HFFc6 (cell line): ENCODE data around the gene FAM174B. TPM values are rescaled to one million over a fixed set of nuclear protein-coding genes. Genes with fewer than 3 reads are reported as not detected.

Experiments
- DNase-seq: peaks from one replicate; pipeline ENCODE4 v3.0.0-alpha.2; 2018
- H3K27ac Mint-ChIP-seq: 2 replicates; pipeline ENCODE4 v1.8.0; 2020; ENCODE audit warnings: mild to moderate bottlenecking, mixed read lengths
- H3K27me3 Mint-ChIP-seq: 2 replicates; pipeline ENCODE4 v1.8.0; 2021; ENCODE audit warnings: mild to moderate bottlenecking, moderate library complexity, mixed read lengths; ENCODE audit not compliant: insufficient read depth
- H3K36me3 Mint-ChIP-seq: 2 replicates; pipeline ENCODE4 v1.8.0; 2021; ENCODE audit warnings: low read depth, mixed read lengths
- H3K4me1 Mint-ChIP-seq: 2 replicates; pipeline ENCODE4 v1.8.0; 2020; ENCODE audit warnings: low read depth, mixed read lengths
- H3K4me3 Mint-ChIP-seq: 2 replicates; pipeline ENCODE4 v1.8.0; 2020; ENCODE audit warnings: mild to moderate bottlenecking, moderate library complexity, mixed read lengths
- H3K9me3 Mint-ChIP-seq: 2 replicates; pipeline ENCODE4 v1.8.0; 2020; ENCODE audit warnings: mild to moderate bottlenecking, mixed read lengths
- total RNA-seq, 6 experiments: library from RNA; stranded (reverse); fragmentation: NEBNext Ultra II Directional; extraction: Animal tissue kit (Norgen Biotek cat#: 25700); gene quantifications; 2 replicates in 1 of 6; 3 replicates in 5 of 6; pipeline ENCODE4 v1.2.3, GENCODE V29; 2021
- TF ChIP-seq, protein P1 (sequence below): fragments of 200-600 bp; sonication (generic); IDR thresholded peaks from 2 replicates; pipeline ENCODE4 v1.5.0; 2021; ENCODE audit warnings: antibody characterized with exemption, mild to moderate bottlenecking

Gene FAM174B
- total RNA-seq, 6 experiments from 2014 or later, result 1.2 to 7.0 (median 2.3) TPM

DNA sequence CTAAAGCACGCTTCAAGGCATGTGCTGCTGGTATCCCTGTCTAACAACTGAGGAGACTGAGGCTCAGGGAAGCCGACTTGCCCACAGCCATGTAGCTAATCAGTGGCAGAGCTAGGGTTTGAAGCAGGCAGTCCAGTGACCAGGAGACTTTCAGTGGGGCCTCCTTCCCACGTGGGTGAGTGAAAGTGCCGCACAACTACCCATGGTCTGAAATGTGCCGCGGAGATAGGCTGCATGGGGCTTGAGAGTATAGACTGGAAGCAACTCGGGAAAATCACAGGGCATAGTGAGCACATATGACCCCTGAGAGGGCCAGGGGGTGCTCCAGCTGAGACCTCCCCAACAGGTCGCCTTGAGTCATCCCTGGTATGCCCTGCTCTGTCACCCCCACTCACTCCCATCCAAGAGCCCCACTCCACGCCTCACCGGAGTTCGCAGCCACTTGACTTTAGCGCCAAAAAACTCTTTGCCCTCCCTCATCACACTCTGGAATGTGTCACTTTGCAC lies 19.1 kb downstream of the FAM174B start:
- Mint-ChIP-seq H3K27ac (no peak overlapping the region), H3K4me1 (peaks cover 6% of the 10 kb centered on the region; the same call in 1 of the 2 replicates), H3K9me3 (peaks cover 38% of the 10 kb centered on the region), H3K36me3 (no peaks in the 10 kb centered on the region; the same call in 1 of the 2 replicates), H3K4me3 (no peak overlapping the region), H3K27me3 (no peaks in the 10 kb centered on the region; the same call in 1 of the 2 replicates)
- TF ChIP-seq, protein P1, sequence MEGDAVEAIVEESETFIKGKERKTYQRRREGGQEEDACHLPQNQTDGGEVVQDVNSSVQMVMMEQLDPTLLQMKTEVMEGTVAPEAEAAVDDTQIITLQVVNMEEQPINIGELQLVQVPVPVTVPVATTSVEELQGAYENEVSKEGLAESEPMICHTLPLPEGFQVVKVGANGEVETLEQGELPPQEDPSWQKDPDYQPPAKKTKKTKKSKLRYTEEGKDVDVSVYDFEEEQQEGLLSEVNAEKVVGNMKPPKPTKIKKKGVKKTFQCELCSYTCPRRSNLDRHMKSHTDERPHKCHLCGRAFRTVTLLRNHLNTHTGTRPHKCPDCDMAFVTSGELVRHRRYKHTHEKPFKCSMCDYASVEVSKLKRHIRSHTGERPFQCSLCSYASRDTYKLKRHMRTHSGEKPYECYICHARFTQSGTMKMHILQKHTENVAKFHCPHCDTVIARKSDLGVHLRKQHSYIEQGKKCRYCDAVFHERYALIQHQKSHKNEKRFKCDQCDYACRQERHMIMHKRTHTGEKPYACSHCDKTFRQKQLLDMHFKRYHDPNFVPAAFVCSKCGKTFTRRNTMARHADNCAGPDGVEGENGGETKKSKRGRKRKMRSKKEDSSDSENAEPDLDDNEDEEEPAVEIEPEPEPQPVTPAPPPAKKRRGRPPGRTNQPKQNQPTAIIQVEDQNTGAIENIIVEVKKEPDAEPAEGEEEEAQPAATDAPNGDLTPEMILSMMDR, result no peak
- no peak for DNase-seq

DNA sequence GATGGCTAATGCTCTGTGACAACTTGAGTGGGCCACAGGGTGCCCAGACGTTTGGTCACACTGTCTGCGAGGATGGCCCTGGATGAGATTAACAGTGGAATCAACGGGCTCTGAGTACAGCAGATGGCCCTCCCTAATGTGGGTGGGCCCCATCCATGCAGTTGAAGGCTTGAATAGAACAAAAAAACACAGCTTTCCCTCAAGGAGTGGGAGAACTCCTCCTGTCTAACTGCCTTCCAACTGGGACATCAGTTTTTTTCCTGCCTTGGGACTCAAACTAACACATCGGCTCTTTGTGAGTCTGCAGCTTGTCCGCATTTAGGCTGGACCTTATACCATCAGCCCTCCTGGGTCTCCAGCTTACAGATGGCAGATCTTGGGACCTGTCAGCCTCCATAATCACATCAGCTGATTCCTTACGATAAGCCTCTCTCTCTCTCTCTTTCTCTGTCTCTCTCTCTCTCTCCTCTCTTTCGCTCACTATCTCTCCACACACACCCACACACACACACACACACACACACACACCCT lies 20.8 kb downstream of the FAM174B start:
- Mint-ChIP-seq H3K27me3 (peaks cover under 1% of the 10 kb centered on the region; the same call in 1 of the 2 replicates), H3K4me3 (no peak overlapping the region), H3K4me1 (peaks cover 6% of the 10 kb centered on the region; the same call in 1 of the 2 replicates), H3K36me3 (no peaks in the 10 kb centered on the region; the same call in 1 of the 2 replicates), H3K9me3 (peaks cover 35% of the 10 kb centered on the region), H3K27ac (no peak overlapping the region)
- TF ChIP-seq, protein P1, result no peak
- no peak for DNase-seq

- peaks cover 3% of the 10 kb centered on the region; the same call in 1 of the 2 replicates for H3K27me3 Mint-ChIP-seq
- no peak overlapping the region for H3K27ac Mint-ChIP-seq
- H3K4me3 Mint-ChIP-seq, result no peak overlapping the region
- H3K36me3 Mint-ChIP-seq, result no peaks in the 10 kb centered on the region; the same call in 1 of the 2 replicates
- peaks cover 28% of the 10 kb centered on the region for H3K9me3 Mint-ChIP-seq
- TF ChIP-seq, protein P1, result no peak
- peaks cover 6% of the 10 kb centered on the region; the same call in 1 of the 2 replicates for H3K4me1 Mint-ChIP-seq
- DNase-seq, result no peak
Measured at GRCh38 chr15:92634060-92634459, 21.5 kb downstream of the FAM174B start.

- Mint-ChIP-seq H3K9me3 (peaks cover 21% of the 10 kb centered on the region), H3K36me3 (no peaks in the 10 kb centered on the region), H3K27me3 (peaks cover 3% of the 10 kb centered on the region; the same call in 1 of the 2 replicates), H3K27ac (no peak overlapping the region), H3K4me1 (peaks cover 6% of the 10 kb centered on the region; the same call in 1 of the 2 replicates), H3K4me3 (no peak overlapping the region)
- TF ChIP-seq, protein P1, result no peak
- no peak for DNase-seq
Measured at GRCh38 chr15:92633418-92633817, 22.2 kb downstream of the FAM174B start.

- Mint-ChIP-seq H3K27me3 (peaks cover 3% of the 10 kb centered on the region; the same call in 1 of the 2 replicates), H3K4me1 (peaks cover 6% of the 10 kb centered on the region; the same call in 1 of the 2 replicates), H3K9me3 (peaks cover 19% of the 10 kb centered on the region), H3K4me3 (no peak overlapping the region), H3K27ac (no peak overlapping the region), H3K36me3 (no peaks in the 10 kb centered on the region)
- no peak for DNase-seq
- TF ChIP-seq, protein P1, result no peak
Measured at GRCh38 chr15:92633001-92633400, 22.6 kb downstream of the FAM174B start.
